Thyroid gland (tissue), 4 donors: ENCODE results near the gene ACTN2. TPM values are rescaled to one million over a fixed set of nuclear protein-coding genes. Genes with fewer than 3 reads are reported as not detected.

Experiments used
- DNase-seq, 2 donors: peaks; one replicate each; pipeline ENCODE4 v3.0.0-alpha.2; 2019
- H3K27ac ChIP-seq, 3 donors: fragments of 200-600 bp; sonication (generic); 1 replicate in 2 of 3; 2 replicates in 1 of 3; pipeline ENCODE4 v1.5.1; 2016 to 2019; ENCODE audit warnings: mild to moderate bottlenecking in 1 of 3, moderate library complexity in 1 of 3
- H3K27me3 ChIP-seq: fragments of 200-600 bp; sonication (generic); one replicate; pipeline ENCODE4 v1.5.1; 2019
- H3K36me3 ChIP-seq, 2 donors: fragments of 200-600 bp; sonication (generic); one replicate each; pipeline ENCODE4 v1.5.1; 2016 to 2019
- H3K4me1 ChIP-seq, 2 donors: fragments of 200-600 bp; sonication (generic); one replicate each; pipeline ENCODE4 v1.5.1; 2017 to 2019
- H3K4me3 ChIP-seq, 3 donors: fragments of 200-600 bp; sonication (generic); replicated peaks in 1 of 3; 1 replicate in 2 of 3; 2 replicates in 1 of 3; pipeline ENCODE4 v1.5.1; 2016; ENCODE audit warnings: mild to moderate bottlenecking in 1 of 3
- H3K9me3 ChIP-seq: fragments of 200-600 bp; sonication (generic); one replicate; pipeline ENCODE4 v1.5.1; 2017
- CTCF ChIP-seq, 6 experiments: fragments of 200-600 bp in 3 of 6; fragments of 450-650 bp in 3 of 6; sonication (generic) in 3 of 6; IDR thresholded peaks; one replicate each; pipeline ENCODE4 v1.5.1; 2016 to 2019; ENCODE audit warnings: antibody characterized with exemption in 6 of 6, mild to moderate bottlenecking in 2 of 6, inconsistent platforms in 1 of 6, moderate library complexity in 1 of 6
- POLR2A ChIP-seq, 2 donors: fragments of 450-650 bp; IDR thresholded peaks; one replicate each; pipeline ENCODE4 v1.6.1; 2017; ENCODE audit warnings: antibody characterized with exemption in 2 of 2, mild to moderate bottlenecking in 2 of 2, moderate library complexity in 1 of 2
- WGBS, 2 donors: methylation state at CpG; one replicate each; pipeline ENCODE4 v1.1.5; 2017; 5-methylcytosine and 5-hydroxymethylcytosine counted together
- intact Hi-C: fragments of 100-400 bp; cut with DNase I; formaldehyde crosslinking; loops from one replicate; pipeline ENCODE4 v1.15.1; 2023
- total RNA-seq, 4 donors: library from RNA; depleted of rRNA; stranded (reverse); fragments of >200 nt; gene quantifications; one replicate each; pipeline ENCODE4 v1.2.3, GENCODE V29; 2016

Gene ACTN2
- total RNA-seq, 4 donors from 2014 or later, result 0.40 to 0.56 TPM; not detected in 2

- H3K4me3 ChIP-seq, result no peak overlapping the region
- H3K36me3 ChIP-seq, result no peaks in the 10 kb centered on the region
- intact Hi-C loops, result no loop called here
- H3K9me3 ChIP-seq, result no peaks in the 10 kb centered on the region
- no peaks in the 10 kb centered on the region for H3K4me1 ChIP-seq
- no peaks in the 10 kb centered on the region for H3K27me3 ChIP-seq
- H3K27ac ChIP-seq, result no peak overlapping the region
- WGBS, 2 donors, result 91 to 97% methylated on average over 5 of the region's 5 CpGs
- DNase-seq, result no peak
- TF ChIP-seq POLR2A (IDR thresholded peaks at IDR 0.05) (no peak), CTCF (IDR thresholded peaks at IDR 0.05) (no peak)
Measured at GRCh38 chr1:236746785-236747184, 60.5 kb downstream of the ACTN2 start.

GRCh38 chr1:236747311-236747985, 61.1 kb downstream of the ACTN2 start:
- intact Hi-C loops, result no loop called here
- Histone ChIP-seq H3K4me1 (no peaks in the 10 kb centered on the region), H3K9me3 (no peaks in the 10 kb centered on the region), H3K27me3 (no peaks in the 10 kb centered on the region), H3K27ac (no peak overlapping the region), H3K36me3 (no peaks in the 10 kb centered on the region), H3K4me3 (no peak overlapping the region)
- no peak for DNase-seq
- TF ChIP-seq CTCF (IDR thresholded peaks at IDR 0.05), result no peak
- TF ChIP-seq POLR2A (IDR thresholded peaks at IDR 0.05), result no peak
- 83 to 84% methylated on average over 6 of the region's 6 CpGs for WGBS, 2 donors

- no peaks in the 10 kb centered on the region for H3K9me3 ChIP-seq
- no peak for DNase-seq
- 75 to 82% methylated on average over 5 of the region's 5 CpGs for WGBS, 2 donors
- no peak overlapping the region for H3K27ac ChIP-seq
- H3K27me3 ChIP-seq, result no peaks in the 10 kb centered on the region
- no peak overlapping the region for H3K4me3 ChIP-seq
- intact Hi-C loops, result no loop called here
- H3K4me1 ChIP-seq, result no peaks in the 10 kb centered on the region
- H3K36me3 ChIP-seq, result no peaks in the 10 kb centered on the region
- TF ChIP-seq CTCF (IDR thresholded peaks at IDR 0.05) (peak in 1 of 6 experiments; percentile 9), POLR2A (IDR thresholded peaks at IDR 0.05) (no peak)
Measured at GRCh38 chr1:236748268-236748870, 62.1 kb downstream of the ACTN2 start.

GRCh38 chr1:236750928-236751327, 64.6 kb downstream of the ACTN2 start:
- TF ChIP-seq POLR2A (IDR thresholded peaks at IDR 0.05) (no peak), CTCF (IDR thresholded peaks at IDR 0.05) (no peak)
- H3K36me3 ChIP-seq, result no peaks in the 10 kb centered on the region
- no peak overlapping the region for H3K27ac ChIP-seq
- WGBS, 2 donors, result 79 to 84% methylated on average over 3 of the region's 3 CpGs
- H3K4me3 ChIP-seq, result no peak overlapping the region
- DNase-seq, result no peak
- H3K4me1 ChIP-seq, result no peaks in the 10 kb centered on the region
- H3K27me3 ChIP-seq, result no peaks in the 10 kb centered on the region
- intact Hi-C loops, result no loop called here
- no peaks in the 10 kb centered on the region for H3K9me3 ChIP-seq

GRCh38 chr1:236751385-236751784, 65.1 kb downstream of the ACTN2 start:
- H3K36me3 ChIP-seq, result no peaks in the 10 kb centered on the region
- WGBS, 2 donors, result 90 to 92% methylated on average over 16 of the region's 16 CpGs
- DNase-seq, result no peak
- H3K4me3 ChIP-seq, result no peak overlapping the region
- no peak for TF ChIP-seq CTCF (IDR thresholded peaks at IDR 0.05)
- intact Hi-C loops, result no loop called here
- no peak overlapping the region for H3K27ac ChIP-seq
- no peaks in the 10 kb centered on the region for H3K9me3 ChIP-seq
- H3K4me1 ChIP-seq, result no peaks in the 10 kb centered on the region
- H3K27me3 ChIP-seq, result no peaks in the 10 kb centered on the region
